HG02973 (cell line): ENCODE results near the gene ARRB1.
"Not testable (repeated sequence)": the region's sequence is repeated elsewhere in the genome, so short reads cannot be mapped to it uniquely, and the experiment has no call there.

ENCODE experiments used
- ATAC-seq: cut with Tn5 transposase; IDR thresholded peaks from one replicate; pipeline ENCODE4 v1.9.1; 2021; ENCODE audit warnings: moderate library complexity; ENCODE audit not compliant: unreplicated experiment

ARRB1 gene

DNA sequence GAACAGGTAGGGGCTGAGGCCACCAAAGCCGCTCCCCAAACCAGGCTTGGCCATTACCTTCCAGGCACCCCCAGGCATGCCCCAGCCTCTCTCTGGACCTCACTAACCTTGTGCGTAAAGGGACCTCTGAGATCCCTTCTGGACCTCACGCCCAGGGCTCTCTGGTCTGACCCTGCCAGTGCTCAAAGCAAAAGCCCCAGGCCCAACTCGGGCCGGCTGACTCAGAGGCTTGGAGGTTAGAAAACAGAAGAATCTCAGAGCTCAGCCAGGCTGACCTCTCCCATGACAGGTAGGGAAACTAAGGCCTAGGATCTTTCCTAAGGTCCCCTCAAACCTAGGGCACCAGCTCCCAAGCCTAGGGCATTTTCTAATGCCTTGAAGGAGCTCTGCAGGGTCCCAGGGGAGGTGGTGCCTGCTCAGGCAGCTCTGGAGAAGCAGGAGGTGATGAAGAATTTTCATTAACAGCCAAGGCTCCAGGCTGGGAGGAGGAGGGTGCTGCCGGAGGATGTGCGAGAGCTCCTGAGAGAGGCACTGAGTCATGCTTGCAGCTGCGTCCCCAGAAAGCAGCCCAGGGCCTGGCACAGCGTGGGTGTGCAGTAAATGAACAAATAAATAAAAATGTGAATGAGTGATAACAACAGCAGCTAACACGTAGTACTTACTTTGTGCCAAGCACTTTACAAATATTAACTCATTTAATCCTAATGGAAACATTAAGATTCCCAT lies 25.6 kb downstream of the ARRB1 start:
- no peak for ATAC-seq

DNA sequence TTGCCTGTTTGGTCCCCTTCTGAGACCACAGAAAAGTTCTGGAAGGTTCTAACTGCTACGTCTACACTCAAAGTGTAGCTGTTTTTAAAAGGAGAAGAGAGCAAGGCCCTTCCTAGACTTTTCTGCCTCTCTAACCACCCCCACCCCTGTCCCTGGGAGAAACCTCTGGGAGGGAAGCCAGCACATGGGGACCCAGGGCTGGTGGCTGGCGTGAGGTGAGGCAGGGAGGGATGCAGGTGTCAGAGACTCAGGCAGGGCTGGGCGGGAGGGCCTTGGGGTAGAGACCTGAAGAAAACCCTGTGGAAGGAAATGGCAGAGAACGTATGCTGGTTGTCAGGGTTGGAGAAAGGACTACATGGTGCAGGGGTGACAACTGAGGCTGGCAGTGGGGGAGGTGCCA lies 26.7 kb downstream of the ARRB1 start:
- ATAC-seq = no peak

DNA sequence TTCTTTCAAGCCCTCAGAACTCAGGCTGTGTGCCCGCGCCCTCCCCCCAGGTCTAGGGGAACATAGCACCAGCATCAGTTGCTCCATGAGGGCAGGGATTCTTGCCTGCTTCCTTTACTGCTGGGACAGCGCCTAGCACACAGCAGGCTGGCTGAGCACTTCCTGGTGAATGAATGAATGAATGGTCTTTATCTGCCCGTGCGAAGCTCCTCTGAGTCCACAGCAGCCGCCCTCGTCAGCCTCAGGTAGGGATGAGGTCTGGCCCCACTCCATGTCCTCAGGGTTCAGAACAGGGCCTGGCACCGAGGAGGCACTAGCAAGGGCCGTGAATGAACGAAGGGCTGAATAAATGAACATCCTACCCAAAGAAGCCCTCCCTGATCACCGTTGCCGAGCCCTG lies 27.3 kb downstream of the ARRB1 start:
- ATAC-seq = no peak

DNA sequence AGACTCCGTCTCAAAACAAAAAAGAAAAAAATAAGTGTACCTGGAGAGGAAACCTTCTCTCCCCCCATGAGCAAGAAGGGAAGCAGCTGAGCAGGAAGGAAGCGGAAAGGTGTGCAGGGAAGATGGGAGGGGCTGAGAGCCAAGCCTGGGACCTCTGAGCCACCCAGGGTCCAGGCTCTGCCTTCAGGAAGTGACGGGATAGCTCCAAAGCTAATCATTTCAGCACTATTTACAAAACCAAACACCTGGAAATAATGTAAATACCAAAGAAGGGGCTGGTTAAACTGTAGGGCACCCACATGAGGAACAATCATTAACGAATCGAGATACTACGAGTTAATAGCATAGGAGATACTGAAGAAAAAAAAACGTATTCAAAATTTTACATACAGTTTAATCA lies 27.9 kb downstream of the ARRB1 start:
- ATAC-seq = no peak

DNA sequence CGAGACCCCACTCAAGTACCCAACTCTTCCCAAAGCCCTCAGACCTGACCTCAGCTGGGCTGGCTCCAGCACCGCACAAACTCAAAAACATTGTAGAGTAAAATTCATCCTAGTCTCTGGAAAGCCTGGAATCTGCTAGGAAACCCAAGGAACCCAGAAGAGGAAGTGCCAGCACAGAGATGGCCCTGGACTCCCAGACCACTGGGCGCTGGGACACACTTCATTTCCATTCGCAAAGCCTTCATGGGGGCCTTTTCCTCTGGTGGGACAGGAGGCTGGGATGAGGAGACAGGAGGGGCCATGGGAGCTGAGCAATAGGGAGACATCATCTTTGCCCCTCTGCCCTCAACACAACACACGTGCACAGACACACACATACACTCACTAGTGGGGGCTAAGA lies 30.8 kb downstream of the ARRB1 start:
- no peak for ATAC-seq

DNA sequence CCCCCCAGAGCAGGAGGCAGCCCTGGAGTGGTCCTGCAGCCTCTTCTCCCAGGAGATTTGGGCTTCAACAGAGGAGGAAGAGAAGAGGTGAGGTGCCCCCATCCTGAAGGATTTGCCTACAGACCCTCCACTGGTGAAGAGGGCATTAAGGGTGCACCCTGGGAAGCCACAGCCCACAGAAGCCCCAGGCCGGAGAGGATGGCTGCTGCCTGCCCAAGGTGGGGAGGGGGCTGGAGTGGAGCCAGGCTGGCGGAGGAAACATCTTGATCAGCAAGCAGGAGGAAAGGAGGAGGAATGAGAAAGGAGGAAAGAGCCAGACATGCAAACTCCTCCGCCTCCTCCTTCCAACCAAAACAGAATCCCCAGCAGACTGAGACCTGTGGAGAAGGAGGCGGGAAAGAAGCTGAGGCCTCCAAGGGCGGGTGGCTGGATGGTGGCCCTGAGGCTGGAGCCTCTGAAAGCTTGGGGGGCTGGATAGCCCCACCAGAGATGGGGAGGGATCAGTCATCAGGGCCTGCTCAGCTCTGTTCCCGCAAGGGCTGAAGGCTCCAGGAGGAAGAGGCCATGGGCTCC lies 31.3 kb downstream of the ARRB1 start:
- ATAC-seq = no peak

DNA sequence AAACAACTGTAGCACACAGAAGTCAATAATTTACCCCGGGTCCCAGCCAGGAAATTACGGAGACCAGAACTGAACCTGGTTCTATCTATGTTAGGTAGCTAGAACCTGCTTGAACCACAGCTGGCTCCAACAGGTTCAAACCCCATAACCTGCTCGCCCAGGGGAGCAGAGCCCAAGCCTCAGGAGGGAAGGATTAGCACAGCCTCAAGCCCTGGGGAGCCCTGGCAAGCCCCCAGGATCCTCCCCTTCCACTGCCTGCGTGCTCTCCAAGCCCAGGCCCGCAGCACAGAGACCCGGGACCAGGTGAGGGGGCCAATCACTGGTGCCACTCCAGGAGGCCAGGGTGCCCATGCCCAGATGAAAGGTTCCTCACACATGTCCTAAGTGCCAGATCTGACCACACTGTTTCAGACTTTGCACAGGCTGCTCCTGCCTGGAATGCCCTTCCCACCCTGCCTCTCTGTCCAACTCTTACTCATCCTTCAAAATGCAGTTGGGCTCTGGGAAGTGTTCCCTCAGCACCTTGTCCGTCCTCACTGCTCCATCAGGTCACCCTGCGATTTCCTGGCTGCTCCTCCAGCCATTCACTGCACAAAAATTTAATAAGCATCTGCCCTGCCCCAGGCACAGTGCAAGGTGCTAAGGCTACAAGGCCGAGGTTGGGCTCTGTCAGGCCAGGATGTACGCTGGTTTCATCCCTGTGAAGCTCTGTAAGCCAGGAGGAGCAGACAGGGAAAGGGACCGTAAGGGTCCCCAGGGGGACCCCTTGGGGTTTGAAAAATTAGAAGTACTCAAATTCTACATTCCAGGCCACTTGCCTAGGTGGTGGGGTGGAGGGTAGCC lies 32.2 kb downstream of the ARRB1 start:
- ATAC-seq = no peak

DNA sequence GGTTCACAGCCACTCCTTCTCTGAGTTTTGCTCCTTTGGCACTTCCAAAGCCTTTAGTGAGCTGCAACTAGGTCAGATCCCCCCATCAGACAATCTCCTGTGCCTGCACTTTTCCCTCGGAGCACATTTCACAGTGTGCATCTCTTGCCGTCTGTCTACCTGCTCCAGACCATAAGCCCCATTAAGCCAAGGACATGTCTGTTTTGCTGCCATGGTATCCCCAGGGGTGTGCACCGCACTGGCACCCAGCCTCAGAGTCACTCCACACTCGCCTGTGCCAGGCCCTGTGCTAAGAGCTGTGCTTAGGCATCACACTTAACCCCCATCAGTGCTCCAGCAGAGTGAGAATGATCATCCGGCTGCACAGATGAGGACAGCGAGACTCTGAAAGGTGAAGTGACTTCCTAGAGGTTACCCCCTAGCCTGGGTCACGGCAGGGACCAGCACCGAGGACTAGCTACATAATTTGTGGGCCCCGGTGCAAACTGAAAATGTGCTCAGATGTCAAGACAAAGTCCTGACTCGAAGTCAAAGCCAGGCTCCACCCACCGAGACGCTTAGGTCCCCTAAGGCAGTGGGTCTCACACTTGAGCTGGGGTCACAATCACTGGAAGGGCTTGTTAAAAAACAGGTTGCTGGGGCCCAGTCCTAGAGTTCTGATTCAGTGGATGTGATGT lies 33.9 kb downstream of the ARRB1 start:
- ATAC-seq = no peak

DNA sequence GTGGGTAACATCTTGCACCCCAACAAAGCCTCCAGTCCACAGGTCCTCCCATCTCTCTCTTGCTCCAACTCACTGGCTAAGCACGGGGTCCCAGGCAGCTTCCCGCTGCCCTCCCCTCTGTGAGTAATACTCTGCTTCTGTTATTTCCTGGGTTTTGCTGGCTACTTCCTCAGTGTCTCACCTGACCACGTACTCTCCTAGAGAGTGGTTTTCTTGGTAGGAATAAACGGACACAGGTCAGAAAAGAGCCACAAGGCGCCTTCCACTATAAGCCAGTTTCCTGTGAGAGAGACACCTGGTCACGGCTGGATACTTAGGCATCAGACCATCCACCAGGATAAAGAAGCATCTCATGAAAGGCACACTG lies 36.0 kb downstream of the ARRB1 start:
- no peak for ATAC-seq

DNA sequence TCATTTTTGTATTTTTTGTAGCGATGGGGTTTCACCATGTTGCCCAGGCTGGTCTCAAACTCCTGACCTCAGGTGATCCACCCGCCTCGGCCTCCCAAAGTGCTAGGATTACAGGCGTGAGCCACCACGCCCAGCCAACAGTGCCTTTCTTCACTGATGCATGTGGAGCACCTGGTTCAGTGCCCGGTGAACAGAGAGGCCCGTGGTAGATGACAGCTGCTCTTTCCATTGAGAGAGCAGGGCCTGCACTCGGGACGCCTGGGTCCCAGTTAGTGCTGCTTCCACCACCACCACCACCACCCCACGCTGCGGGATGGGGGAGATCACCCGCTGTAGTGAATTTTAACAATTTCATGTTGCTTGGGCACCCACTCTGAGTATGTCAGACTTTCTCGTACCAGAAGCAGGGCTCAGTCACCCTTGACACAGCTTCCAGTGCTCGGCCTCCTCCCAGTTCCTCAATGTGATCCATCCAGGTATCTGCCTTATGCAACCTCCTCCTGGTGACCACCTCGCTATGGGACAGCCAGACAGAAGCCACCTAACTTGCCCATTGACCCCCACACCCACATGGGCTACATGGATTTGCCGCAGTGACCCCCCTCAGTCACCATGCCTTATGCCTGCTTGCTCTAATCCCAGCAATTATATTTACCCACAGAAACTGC lies 36.6 kb downstream of the ARRB1 start:
- ATAC-seq = no peak

DNA sequence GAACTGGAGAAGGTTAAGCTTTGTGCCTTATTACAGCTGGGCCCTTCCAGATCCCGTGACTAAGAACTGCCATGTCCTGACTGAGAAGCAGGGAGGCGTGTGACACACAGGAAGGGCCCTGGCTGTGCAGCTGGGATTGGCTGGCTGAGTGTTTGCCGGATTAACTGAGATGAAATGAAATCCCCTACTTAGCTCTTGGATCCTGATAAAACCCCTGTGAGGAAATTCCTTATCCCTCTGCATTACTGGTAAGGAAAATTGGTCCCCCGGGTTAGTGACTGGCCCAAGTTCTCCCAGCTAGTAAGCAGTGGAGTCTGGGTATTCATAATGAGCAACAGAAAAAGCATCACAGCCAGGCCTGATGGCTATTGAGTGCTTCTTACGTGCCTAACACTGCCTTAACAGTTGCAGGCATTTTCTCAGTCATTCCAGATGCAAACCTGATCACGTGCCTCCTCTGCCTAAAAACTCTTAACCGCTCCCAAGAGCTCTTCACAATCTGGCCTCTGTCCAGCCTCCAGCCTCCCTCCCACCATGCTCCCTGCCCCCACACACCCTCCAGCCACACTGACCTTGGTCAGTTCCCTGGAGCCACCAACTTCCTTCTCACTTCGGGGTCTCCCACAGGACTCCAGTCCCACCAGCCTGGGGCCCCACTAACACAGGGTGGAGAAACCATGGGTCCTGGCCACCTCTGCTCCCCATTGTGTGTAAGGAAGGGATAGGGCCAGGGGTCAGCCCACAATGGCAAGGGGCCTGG lies 37.8 kb downstream of the ARRB1 start:
- ATAC-seq = no peak

DNA sequence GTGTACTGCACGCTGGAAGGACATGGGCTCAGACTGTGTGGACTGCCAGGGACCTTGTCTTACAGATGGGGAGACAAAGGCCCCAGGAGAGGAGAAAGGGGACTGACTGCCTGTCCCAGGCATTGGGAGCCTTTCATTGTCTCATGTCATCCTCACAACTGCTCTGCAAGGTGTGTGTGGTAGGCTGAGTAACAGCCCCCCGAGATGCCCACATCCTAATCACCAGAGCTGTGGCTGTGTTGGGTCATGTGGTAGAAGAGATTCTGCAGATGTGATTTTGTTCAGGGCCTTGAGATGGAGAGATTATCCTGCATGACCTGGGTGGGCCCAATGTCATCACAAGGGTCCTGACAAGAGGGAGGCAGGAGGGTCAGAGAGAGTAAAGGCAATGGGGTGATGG lies 39.1 kb downstream of the ARRB1 start:
- ATAC-seq = no peak

DNA sequence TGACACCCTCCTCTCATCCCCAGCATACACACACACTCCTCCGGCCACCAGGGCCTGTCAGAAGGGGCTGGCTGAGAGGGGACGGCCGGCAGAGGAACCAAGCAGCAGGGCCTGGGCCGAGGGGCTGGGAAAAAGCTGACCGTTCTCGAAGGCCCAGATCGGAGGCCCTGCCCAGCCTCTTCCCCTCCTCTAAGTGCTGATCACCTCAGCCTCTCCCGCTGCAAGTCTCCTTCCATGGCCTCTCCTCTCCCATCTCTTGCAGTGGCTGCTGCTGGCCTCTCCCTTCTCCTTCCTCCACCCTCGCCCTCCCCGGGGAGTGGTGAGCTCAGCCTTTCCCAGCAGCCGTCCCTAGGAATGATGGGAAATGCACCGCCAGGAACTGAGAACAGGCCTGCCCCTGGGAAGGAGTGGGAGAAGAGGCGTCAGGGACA lies 39.6 kb downstream of the ARRB1 start:
- ATAC-seq = no peak

DNA sequence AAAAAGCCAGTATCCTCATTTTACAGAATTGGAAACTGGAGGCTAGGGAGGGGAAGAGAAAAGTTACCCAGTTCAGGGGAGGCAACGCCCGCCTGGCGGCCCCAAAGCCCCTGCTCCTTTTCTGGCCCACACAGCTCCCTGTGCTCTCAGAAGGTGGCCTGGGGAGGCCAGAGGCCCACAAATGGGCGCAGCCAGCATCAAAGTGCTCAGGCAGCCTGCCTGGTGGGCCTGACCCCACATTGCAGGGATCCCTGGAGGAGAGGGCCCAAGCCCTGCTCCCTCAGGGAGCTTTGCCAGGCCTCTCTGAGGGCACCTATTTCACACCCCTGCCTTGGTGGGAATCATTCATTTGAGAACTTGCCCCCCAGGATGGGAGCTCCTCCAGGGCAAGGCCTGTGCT lies 42.5 kb downstream of the ARRB1 start:
- ATAC-seq = no peak

DNA sequence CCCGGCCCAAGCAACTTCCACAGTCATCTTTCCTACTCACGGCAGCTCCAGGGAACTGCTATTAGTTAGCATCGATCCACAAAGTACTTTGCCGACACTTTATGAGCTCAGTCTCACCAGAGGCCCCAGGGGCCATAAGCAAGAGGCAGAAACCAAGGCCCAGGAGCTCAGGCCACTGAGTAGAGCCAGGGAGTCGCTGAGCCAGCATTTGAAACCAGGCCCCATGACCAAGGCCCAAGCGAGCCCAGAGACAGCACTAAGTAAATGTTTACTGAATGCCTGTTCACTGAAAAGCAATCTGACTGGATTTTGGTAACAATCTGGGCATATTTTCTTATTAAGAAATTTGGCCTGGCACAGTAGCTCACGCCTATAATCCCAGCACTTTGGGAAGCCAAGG lies 43.3 kb downstream of the ARRB1 start:
- no peak for ATAC-seq

DNA sequence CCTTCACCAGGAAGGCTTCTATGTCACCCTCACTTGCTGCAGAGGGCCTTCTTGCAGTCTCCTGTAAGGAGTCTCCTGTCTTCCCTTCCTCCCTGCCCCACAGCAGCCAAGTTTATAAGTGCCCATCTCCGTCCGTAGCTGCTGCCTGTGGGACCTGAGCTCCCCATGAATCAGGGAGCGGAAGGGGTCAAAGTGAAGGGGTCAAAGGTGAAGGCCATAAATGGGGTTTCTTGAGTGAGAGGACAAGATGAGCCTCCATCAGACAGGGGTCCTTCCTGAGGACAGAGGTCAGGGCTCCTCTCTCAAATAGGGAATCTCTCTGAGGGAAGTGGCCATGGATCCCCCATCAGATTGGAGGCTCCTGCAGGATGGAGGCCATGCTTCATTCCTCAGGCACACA lies 44.4 kb downstream of the ARRB1 start:
- no peak for ATAC-seq

DNA sequence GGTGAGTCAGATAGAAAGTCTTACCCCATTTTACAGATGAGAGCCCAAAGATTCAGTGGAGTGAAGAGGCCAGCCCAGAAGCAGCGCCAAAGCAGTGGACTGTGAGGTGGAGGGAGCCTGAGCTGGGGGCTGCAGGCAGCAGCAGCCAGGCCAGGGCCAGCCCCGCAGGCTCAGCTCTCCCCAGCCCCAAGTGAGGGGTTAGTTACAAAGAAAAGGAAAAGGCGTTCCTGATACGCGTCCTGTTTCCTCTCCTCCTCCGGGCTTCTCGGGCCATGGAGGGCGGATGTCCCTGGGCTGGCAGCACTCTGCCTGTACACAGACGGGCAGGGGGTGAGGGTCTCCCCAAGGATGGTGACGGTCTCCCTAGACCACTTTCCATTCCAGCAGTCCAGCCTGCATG lies 44.9 kb downstream of the ARRB1 start:
- no peak for ATAC-seq

DNA sequence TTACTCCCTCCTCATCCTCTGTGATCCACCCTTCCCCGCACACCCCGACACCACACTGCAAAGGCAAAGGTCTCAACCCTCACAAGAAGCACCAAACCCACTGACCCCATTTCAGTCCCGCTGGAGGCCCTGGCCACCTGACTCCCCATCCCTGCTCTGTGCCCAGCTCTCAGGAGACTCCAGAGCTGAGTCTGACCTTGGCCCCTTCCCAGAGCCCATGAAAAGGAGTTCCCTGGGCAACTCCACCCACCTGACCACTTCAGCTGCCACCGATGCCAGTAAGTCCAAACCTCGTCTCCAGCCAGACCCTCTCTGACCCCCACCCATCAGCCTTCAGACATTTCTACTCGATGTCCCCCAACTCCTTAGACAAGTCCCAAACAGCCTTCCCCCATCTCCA lies 45.5 kb downstream of the ARRB1 start:
- no peak for ATAC-seq

DNA sequence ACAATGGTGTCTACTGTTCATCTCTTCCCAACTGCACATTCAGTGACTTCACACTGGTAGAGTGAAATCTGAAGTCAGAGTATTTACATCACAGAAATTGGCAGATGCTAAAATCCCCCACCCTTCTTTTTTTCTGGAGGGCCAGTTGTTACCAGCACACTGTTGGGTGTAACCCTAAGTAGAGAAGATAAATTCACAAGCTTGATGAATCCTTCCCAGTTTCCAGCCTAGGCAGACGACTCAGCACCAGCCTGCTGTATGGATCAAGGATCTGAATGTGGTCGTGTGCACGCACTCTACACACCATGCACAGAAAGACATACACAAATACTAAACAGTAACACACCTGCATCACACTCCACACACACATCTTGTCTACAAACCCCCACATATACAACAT lies 46.0 kb downstream of the ARRB1 start:
- no peak for ATAC-seq

DNA sequence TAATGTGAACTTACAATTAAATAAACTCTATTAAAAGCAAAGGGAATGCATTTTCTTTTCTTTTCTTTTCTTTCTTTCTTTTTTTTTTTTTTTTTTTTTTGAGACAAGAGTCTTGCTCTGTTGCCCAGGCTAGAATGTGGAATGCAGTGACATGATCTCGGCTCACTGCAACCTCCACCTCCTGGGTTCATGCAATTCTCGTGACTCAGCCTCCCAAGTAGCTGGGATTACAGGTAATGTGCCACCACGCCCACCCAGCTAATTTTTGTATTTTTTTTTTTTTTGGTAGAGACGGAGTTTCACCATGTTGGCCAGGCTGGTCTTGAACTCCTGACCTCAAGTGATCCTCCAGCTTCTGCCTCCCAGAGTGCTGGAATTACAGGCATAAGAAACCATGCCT lies 46.5 kb downstream of the ARRB1 start:
- ATAC-seq = not testable (repeated sequence)
